ENCODE measurements around the gene PCDHGB3.

Gene PCDHGB3

GRCh38 chr5:141419074-141419880, 49.2 kb downstream of the PCDHGB3 start:
- DNase-seq (ENCODE audit: low read depth in 2 of 2): no peak

GRCh38 chr5:141420855-141421488, 50.9 kb downstream of the PCDHGB3 start, which contains the start of gene PCDHGA11:
Gene PCDHGA11, plus strand, starts transcription at chr5:141421051. Its CDS starts 177 bp downstream, at chr5:141421228.
- DNase-seq (ENCODE audit: low read depth in 2 of 2): no peak

- DNase-seq (ENCODE audit: low read depth in 2 of 2): no peak
Observed at GRCh38 chr5:141421489-141421855, 51.4 kb downstream of the PCDHGB3 start.

Measured in stimulated activated CD8-positive, alpha-beta memory T cell treated with anti-CD3 and anti-CD28 coated beads, Interleukin-15, amount 100 ng/mL, for 48 hours (primary cell).